ENCODE measurements around the gene TOLLIP. TPM values are rescaled to one million over a fixed set of nuclear protein-coding genes. Genes with fewer than 3 reads are reported as not detected.
A peak's percentile ranks its signal among the peaks of the same experiment; 100 is the strongest.

The TOLLIP gene
- total and polyA plus RNA-seq, 9 of the 15 experiments (the other 6 are each of a cell fraction or from before 2014, with no cell fraction given), result 0.23 to 22.8 (median 7.1) TPM

- WGBS (ENCODE audit: insufficient coverage, low coverage, missing lambda C conversion rate), result 93% methylated on average over 12 of the region's 23 CpGs
- CTCF ChIA-PET (ENCODE audit: low intra/inter-chr PET ratio), result no interaction called here
- no TSS peak for BruUV-seq (replicated peaks)
- no peak for TF ChIP-seq SMARCA5 (IDR thresholded peaks at IDR 0.05)
- TF ChIP-seq, protein P1, sequence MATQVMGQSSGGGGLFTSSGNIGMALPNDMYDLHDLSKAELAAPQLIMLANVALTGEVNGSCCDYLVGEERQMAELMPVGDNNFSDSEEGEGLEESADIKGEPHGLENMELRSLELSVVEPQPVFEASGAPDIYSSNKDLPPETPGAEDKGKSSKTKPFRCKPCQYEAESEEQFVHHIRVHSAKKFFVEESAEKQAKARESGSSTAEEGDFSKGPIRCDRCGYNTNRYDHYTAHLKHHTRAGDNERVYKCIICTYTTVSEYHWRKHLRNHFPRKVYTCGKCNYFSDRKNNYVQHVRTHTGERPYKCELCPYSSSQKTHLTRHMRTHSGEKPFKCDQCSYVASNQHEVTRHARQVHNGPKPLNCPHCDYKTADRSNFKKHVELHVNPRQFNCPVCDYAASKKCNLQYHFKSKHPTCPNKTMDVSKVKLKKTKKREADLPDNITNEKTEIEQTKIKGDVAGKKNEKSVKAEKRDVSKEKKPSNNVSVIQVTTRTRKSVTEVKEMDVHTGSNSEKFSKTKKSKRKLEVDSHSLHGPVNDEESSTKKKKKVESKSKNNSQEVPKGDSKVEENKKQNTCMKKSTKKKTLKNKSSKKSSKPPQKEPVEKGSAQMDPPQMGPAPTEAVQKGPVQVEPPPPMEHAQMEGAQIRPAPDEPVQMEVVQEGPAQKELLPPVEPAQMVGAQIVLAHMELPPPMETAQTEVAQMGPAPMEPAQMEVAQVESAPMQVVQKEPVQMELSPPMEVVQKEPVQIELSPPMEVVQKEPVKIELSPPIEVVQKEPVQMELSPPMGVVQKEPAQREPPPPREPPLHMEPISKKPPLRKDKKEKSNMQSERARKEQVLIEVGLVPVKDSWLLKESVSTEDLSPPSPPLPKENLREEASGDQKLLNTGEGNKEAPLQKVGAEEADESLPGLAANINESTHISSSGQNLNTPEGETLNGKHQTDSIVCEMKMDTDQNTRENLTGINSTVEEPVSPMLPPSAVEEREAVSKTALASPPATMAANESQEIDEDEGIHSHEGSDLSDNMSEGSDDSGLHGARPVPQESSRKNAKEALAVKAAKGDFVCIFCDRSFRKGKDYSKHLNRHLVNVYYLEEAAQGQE (IDR thresholded peaks at IDR 0.05; ENCODE audit: borderline replicate concordance), result no peak
- TF ChIP-seq, protein P1 (CRISPR knock-in tag; IDR thresholded peaks at IDR 0.05; ENCODE audit: low read depth), result no peak
- no peak for TF ChIP-seq FUS (optimal IDR thresholded peaks at IDR 0.05; ENCODE audit: low read depth, low read length)
- no peak for TF ChIP-seq MCM2 (IDR thresholded peaks at IDR 0.05; ENCODE audit: low read depth)
- TF ChIP-seq NFXL1 (CRISPR knock-in tag; IDR thresholded peaks at IDR 0.05), result no peak
- no peak for TF ChIP-seq ZNF77 (CRISPR knock-in tag; IDR thresholded peaks at IDR 0.05)
- TF ChIP-seq MEF2D (tag; conservative IDR thresholded peaks at IDR 0.05; ENCODE audit: low read depth), result no peak
- TF ChIP-seq ZEB2 (IDR thresholded peaks at IDR 0.05), result no peak
- TF ChIP-seq FOXJ2 (tag; IDR thresholded peaks at IDR 0.05), result no peak
- TF ChIP-seq, protein P2, sequence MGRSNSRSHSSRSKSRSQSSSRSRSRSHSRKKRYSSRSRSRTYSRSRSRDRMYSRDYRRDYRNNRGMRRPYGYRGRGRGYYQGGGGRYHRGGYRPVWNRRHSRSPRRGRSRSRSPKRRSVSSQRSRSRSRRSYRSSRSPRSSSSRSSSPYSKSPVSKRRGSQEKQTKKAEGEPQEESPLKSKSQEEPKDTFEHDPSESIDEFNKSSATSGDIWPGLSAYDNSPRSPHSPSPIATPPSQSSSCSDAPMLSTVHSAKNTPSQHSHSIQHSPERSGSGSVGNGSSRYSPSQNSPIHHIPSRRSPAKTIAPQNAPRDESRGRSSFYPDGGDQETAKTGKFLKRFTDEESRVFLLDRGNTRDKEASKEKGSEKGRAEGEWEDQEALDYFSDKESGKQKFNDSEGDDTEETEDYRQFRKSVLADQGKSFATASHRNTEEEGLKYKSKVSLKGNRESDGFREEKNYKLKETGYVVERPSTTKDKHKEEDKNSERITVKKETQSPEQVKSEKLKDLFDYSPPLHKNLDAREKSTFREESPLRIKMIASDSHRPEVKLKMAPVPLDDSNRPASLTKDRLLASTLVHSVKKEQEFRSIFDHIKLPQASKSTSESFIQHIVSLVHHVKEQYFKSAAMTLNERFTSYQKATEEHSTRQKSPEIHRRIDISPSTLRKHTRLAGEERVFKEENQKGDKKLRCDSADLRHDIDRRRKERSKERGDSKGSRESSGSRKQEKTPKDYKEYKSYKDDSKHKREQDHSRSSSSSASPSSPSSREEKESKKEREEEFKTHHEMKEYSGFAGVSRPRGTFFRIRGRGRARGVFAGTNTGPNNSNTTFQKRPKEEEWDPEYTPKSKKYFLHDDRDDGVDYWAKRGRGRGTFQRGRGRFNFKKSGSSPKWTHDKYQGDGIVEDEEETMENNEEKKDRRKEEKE (IDR thresholded peaks at IDR 0.05; ENCODE audit: borderline replicate concordance in 1 of 2, control insufficient read depth in 1 of 2, low read depth in 2 of 2, low read length in 1 of 2), result no peak
- no peak for TF ChIP-seq NR3C1 (CRISPR knock-in tag; IDR thresholded peaks at IDR 0.05)
- TF ChIP-seq RFX1 (IDR thresholded peaks at IDR 0.05), result no peak
- TF ChIP-seq TBP (optimal IDR thresholded peaks at IDR 0.05; ENCODE audit: low read depth, low read length), result no peak
- TF ChIP-seq ZNF24 (IDR thresholded peaks at IDR 0.05), result no peak
These were observed 9.8 kb downstream of the TOLLIP start for GRCh38 chr11:1299621-1300020.

More at GRCh38 chr11:1299621-1300020, 9.8 kb downstream of the TOLLIP start:
- Histone ChIP-seq H3K9me3 (replicated peaks; ENCODE audit: control insufficient read depth, insufficient read depth, low read depth, low read length) (no peaks in the 10 kb centered on the region), H4K20me1 (replicated peaks; ENCODE audit: control insufficient read depth, insufficient read depth, low read length) (peaks cover 13% of the 10 kb centered on the region), H3K27me3 (ENCODE audit: control insufficient read depth in 2 of 2, insufficient read depth in 2 of 2, low read length in 2 of 2) (no peaks in the 10 kb centered on the region), H3K9me1 (ENCODE audit: control insufficient read depth, insufficient read depth, low read length) (no peaks in the 10 kb centered on the region), H3K36me3 (ENCODE audit: control insufficient read depth, insufficient read depth, low read length) (peaks cover 21% of the 10 kb centered on the region; the same call in 2 of the 3 replicates), H3K27ac (ENCODE audit: extremely low read depth, low read depth, low read length) (no peak overlapping the region), H3K79me2 (ENCODE audit: control insufficient read depth, insufficient read depth, low read length) (peaks cover 44% of the 10 kb centered on the region), H3K4me1 (replicated peaks in 1 of 2; ENCODE audit: control insufficient read depth in 2 of 2, insufficient read depth in 2 of 2, low read length in 2 of 2) (peaks cover 0 to 43% of the 10 kb centered on the region in 2 experiments; a peak in 3 of 5 replicates), H3K4me3 (no peak overlapping the region), H3K4me2 (ENCODE audit: insufficient read depth, low read length) (no peak overlapping the region), H3K9ac (ENCODE audit: insufficient read depth in 1 of 2, low read depth in 2 of 2, low read length in 2 of 2) (0 out of 4 replicates have a peak overlapping the region, but pooled peaks of 1 of the 2 experiments have one; percentile 33), H2AFZ (ENCODE audit: low read depth, low read length) (no peak overlapping the region)
- intact Hi-C loops (cut with micrococcal nuclease) (no loop called here), in situ Hi-C loops (cut with MboI) (no loop called here)
- FAIRE-seq (no peak), DNase-seq (ENCODE audit: extremely low read depth in 1 of 4, low spot score in 3 of 4) (no peak), ATAC-seq (no peak)
- POLR2A ChIA-PET, result no interaction called here

Measured in K562 (cell line).